PFSK-1 (cell line): ENCODE results near the gene INAFM1.

Source experiments
- FOXP2 ChIP-seq: optimal IDR thresholded peaks from 2 replicates; pipeline ENCODE3; 2011; ENCODE audit warnings: borderline replicate concordance, control low read depth, inconsistent platforms; ENCODE audit not compliant: insufficient read depth; ENCODE audit errors: extremely low read length, extremely low read depth
- POLR2AphosphoS5 ChIP-seq: IDR thresholded peaks from 2 replicates; pipeline ENCODE4 v1.6.1; 2012; ENCODE audit warnings: low read depth, mild to moderate bottlenecking, control low read depth, low read length, moderate library complexity
- REST ChIP-seq, 2 experiments: IDR thresholded peaks; 2 replicates each; pipeline versions ENCODE4 v1.6.1 to v1.8.0; 2011 to 2012; ENCODE audit warnings: low read depth in 2 of 2, low read length in 2 of 2, control low read depth in 1 of 2, inconsistent platforms in 1 of 2, mild to moderate bottlenecking in 1 of 2, moderate library complexity in 1 of 2; ENCODE audit not compliant: insufficient read depth in 1 of 2
- SIN3A ChIP-seq: IDR thresholded peaks from 2 replicates; pipeline ENCODE4 v1.6.1; 2012; ENCODE audit warnings: mild to moderate bottlenecking, low read length, moderate library complexity, borderline replicate concordance; ENCODE audit not compliant: insufficient read depth
- TAF1 ChIP-seq: IDR thresholded peaks from 2 replicates; pipeline ENCODE4 v1.6.1; 2012; ENCODE audit warnings: low read length, control low read depth, borderline replicate concordance; ENCODE audit not compliant: insufficient read depth

The INAFM1 gene

GRCh38 chr19:47243364-47243775 lies 31.3 kb upstream of the INAFM1 start:
- no peak for TF ChIP-seq TAF1
- no peak for TF ChIP-seq REST (IDR thresholded peaks at IDR 0.05; ENCODE audit: insufficient read depth in 1 of 2, low read depth in 2 of 2, low read length in 2 of 2)
- no peak for TF ChIP-seq POLR2AphosphoS5
- TF ChIP-seq SIN3A: no peak
- TF ChIP-seq FOXP2: no peak

GRCh38 chr19:47243776-47244547 lies 30.7 kb upstream of the INAFM1 start:
- TF ChIP-seq REST (IDR thresholded peaks at IDR 0.05; ENCODE audit: insufficient read depth in 1 of 2, low read depth in 2 of 2, low read length in 2 of 2) (peak in 1 of 2 experiments; percentile 59; a peak in 2 of 4 replicates), POLR2AphosphoS5 (no peak), FOXP2 (peak; percentile 95)

- TF ChIP-seq REST (IDR thresholded peaks at IDR 0.05; ENCODE audit: insufficient read depth in 1 of 2, low read depth in 2 of 2, low read length in 2 of 2) (no peak), POLR2AphosphoS5 (no peak), SIN3A (no peak)
Measured at GRCh38 chr19:47247308-47247990, 27.2 kb upstream of the INAFM1 start.

GRCh38 chr19:47253467-47253881 lies 21.2 kb upstream of the INAFM1 start:
- TF ChIP-seq POLR2AphosphoS5 (no peak), FOXP2 (no peak), REST (IDR thresholded peaks at IDR 0.05; ENCODE audit: insufficient read depth in 1 of 2, low read depth in 2 of 2, low read length in 2 of 2) (no peak), SIN3A (no peak), TAF1 (no peak)
